Neural cell (in vitro differentiated cells): ENCODE results near the gene GNG4. TPM values are rescaled to one million over a fixed set of nuclear protein-coding genes. Genes with fewer than 3 reads are reported as not detected.

Experiments used
- H2AFZ ChIP-seq: fragments of 200-600, 300-800 bp; sonication (generic), shearing (Covaris generic); 2 replicates; pipeline ENCODE4 v1.6.0; 2014; ENCODE audit warnings: low read depth, mild to moderate bottlenecking, antibody characterized with exemption, low read length, moderate library complexity
- H3F3A ChIP-seq: fragments of 200-600 bp; shearing (Covaris generic); 2 replicates; pipeline ENCODE4 v1.6.1; 2016; ENCODE audit warnings: mild to moderate bottlenecking, moderate library complexity, mixed read lengths, antibody characterized with exemption, low read length; ENCODE audit not compliant: insufficient read depth, poor library complexity, severe bottlenecking
- H3K27ac ChIP-seq: fragments of 200-600, 300-800 bp; sonication (generic), shearing (Covaris generic); 2 replicates; pipeline ENCODE4 v1.5.1; 2014; ENCODE audit warnings: mild to moderate bottlenecking, low read length, moderate library complexity
- H3K27me3 ChIP-seq: fragments of 300-800, 200-600 bp; sonication (generic), shearing (Covaris generic); 2 replicates; pipeline ENCODE4 v1.6.0; 2014; ENCODE audit warnings: mild to moderate bottlenecking, low read depth, low read length, moderate library complexity; ENCODE audit not compliant: insufficient read depth
- H3K36me3 ChIP-seq: fragments of 300-800, 200-600 bp; sonication (generic), shearing (Covaris generic); 2 replicates; pipeline ENCODE4 v1.5.1; 2014; ENCODE audit warnings: mild to moderate bottlenecking, antibody characterized with exemption, low read length, moderate library complexity; ENCODE audit not compliant: insufficient read depth
- H3K4me2 ChIP-seq: fragments of 300-800, 200-600 bp; sonication (generic), shearing (Covaris generic); 2 replicates; pipeline ENCODE4 v1.6.0; 2014; ENCODE audit warnings: mild to moderate bottlenecking, low read length
- H3K4me3 ChIP-seq: fragments of 300-800, 200-600 bp; sonication (generic), shearing (Covaris generic); 2 replicates; pipeline ENCODE4 v1.5.1; 2014; ENCODE audit warnings: mild to moderate bottlenecking, low read length, moderate library complexity
- H3K79me2 ChIP-seq: fragments of 200-600 bp; shearing (Covaris generic); replicated peaks from 2 replicates; pipeline ENCODE4 v1.6.0; 2014; ENCODE audit warnings: mild to moderate bottlenecking, low read length, moderate library complexity; ENCODE audit not compliant: insufficient read depth
- H3K9ac ChIP-seq: fragments of 300-800, 200-600 bp; sonication (generic), shearing (Covaris generic); 2 replicates; pipeline ENCODE4 v1.6.1; 2016; ENCODE audit warnings: mild to moderate bottlenecking, low read length, mixed read lengths
- H3K9me2 ChIP-seq: fragments of 200-600 bp; shearing (Covaris generic); 2 replicates; pipeline ENCODE4 v1.6.1; 2016; ENCODE audit warnings: mild to moderate bottlenecking, low read length, mixed read lengths; ENCODE audit not compliant: insufficient read depth
- H3K9me3 ChIP-seq: fragments of 200-600, 300-800 bp; sonication (generic), shearing (Covaris generic); 2 replicates; pipeline ENCODE4 v1.6.1; 2016; ENCODE audit warnings: mild to moderate bottlenecking, mixed run types, low read length, moderate library complexity, mixed read lengths
- H4K20me1 ChIP-seq: fragments of 200-600 bp; shearing (Covaris generic); 2 replicates; pipeline ENCODE4 v1.6.1; 2016; ENCODE audit warnings: mild to moderate bottlenecking, mixed run types; ENCODE audit not compliant: insufficient read depth
- CTCF ChIP-seq: fragments of 450-650 bp; IDR thresholded peaks from 2 replicates; pipeline ENCODE4 v1.5.1; 2014; ENCODE audit warnings: antibody characterized with exemption, mild to moderate bottlenecking, moderate library complexity; ENCODE audit not compliant: poor library complexity, severe bottlenecking
- EP300 ChIP-seq: fragments of 450-650 bp; conservative IDR thresholded peaks from 2 replicates; pipeline ENCODE4 v1.6.1; 2014; ENCODE audit warnings: antibody characterized with exemption, mild to moderate bottlenecking, moderate library complexity; ENCODE audit not compliant: poor library complexity, severe bottlenecking
- EZH2 ChIP-seq: fragments of 200-600, 300-800 bp; shearing (Covaris generic), sonication (generic); IDR thresholded peaks from 2 replicates; pipeline ENCODE4 v1.6.1; 2014; ENCODE audit warnings: antibody characterized with exemption, low read length, borderline replicate concordance, mild to moderate bottlenecking; ENCODE audit not compliant: insufficient read depth, poor library complexity, severe bottlenecking
- MXI1 ChIP-seq: fragments of 450-650 bp; conservative IDR thresholded peaks from 2 replicates; pipeline ENCODE4 v1.6.1; 2014; ENCODE audit warnings: antibody characterized with exemption, mild to moderate bottlenecking; ENCODE audit not compliant: poor library complexity, severe bottlenecking
- POLR2AphosphoS5 ChIP-seq: IDR thresholded peaks from 2 replicates; pipeline ENCODE4 v1.6.1; 2012
- RAD21 ChIP-seq: fragments of 450-650 bp; conservative IDR thresholded peaks from 2 replicates; pipeline ENCODE4 v1.6.1; 2014; ENCODE audit warnings: antibody characterized with exemption, mild to moderate bottlenecking, moderate library complexity
- REST ChIP-seq: IDR thresholded peaks from 2 replicates; pipeline ENCODE4 v1.6.1; 2012; ENCODE audit warnings: borderline replicate concordance
- SMC3 ChIP-seq: fragments of 450-650 bp; conservative IDR thresholded peaks from 2 replicates; pipeline ENCODE4 v1.6.1; 2014; ENCODE audit warnings: antibody characterized with exemption, mild to moderate bottlenecking, moderate library complexity; ENCODE audit not compliant: poor library complexity
- TAF1 ChIP-seq: IDR thresholded peaks from 2 replicates; pipeline ENCODE4 v1.6.1; 2012; ENCODE audit warnings: low read depth
- polyA plus RNA-seq: library from polyadenylated mRNA; depleted of rRNA; stranded (reverse); fragments of >200 nt; gene quantifications from 2 replicates; pipeline ENCODE4 v1.2.3, GENCODE V29; 2014

Gene GNG4
- polyA plus RNA-seq, 1 donor from 2014 or later = 63.2 TPM

- H3K9ac ChIP-seq = no peak overlapping the region
- no peak overlapping the region for H2AFZ ChIP-seq
- no peaks in the 10 kb centered on the region for H3F3A ChIP-seq
- H3K9me2 ChIP-seq = no peaks in the 10 kb centered on the region
- H4K20me1 ChIP-seq = no peaks in the 10 kb centered on the region
- H3K4me2 ChIP-seq = no peak overlapping the region
- H3K79me2 ChIP-seq = peaks cover 20% of the 10 kb centered on the region
- no peak overlapping the region for H3K4me3 ChIP-seq
- H3K27me3 ChIP-seq = no peaks in the 10 kb centered on the region
- TF ChIP-seq POLR2AphosphoS5 = no peak
- no peak for TF ChIP-seq CTCF
- TF ChIP-seq MXI1 = no peak
- no peak for TF ChIP-seq EZH2
- no peak for TF ChIP-seq RAD21
- TF ChIP-seq EP300 = no peak
- no peak for TF ChIP-seq TAF1
- no peak for TF ChIP-seq SMC3
- no peak for TF ChIP-seq REST
- no peak overlapping the region for H3K27ac ChIP-seq
- no peaks in the 10 kb centered on the region for H3K9me3 ChIP-seq
- no peaks in the 10 kb centered on the region for H3K36me3 ChIP-seq
Observed at GRCh38 chr1:235637756-235638534, 11.6 kb downstream of the GNG4 start.

- Histone ChIP-seq H3K27ac (no peak overlapping the region), H3K79me2 (peaks cover 15% of the 10 kb centered on the region), H3F3A (no peaks in the 10 kb centered on the region)
Observed at GRCh38 chr1:235635938-235636662, 13.5 kb downstream of the GNG4 start.

More at GRCh38 chr1:235635938-235636662, 13.5 kb downstream of the GNG4 start:
- Histone ChIP-seq H3K9me2 (no peaks in the 10 kb centered on the region), H3K36me3 (no peaks in the 10 kb centered on the region), H3K9ac (no peak overlapping the region), H4K20me1 (no peaks in the 10 kb centered on the region), H3K4me2 (no peak overlapping the region), H3K9me3 (no peaks in the 10 kb centered on the region), H2AFZ (no peak overlapping the region), H3K4me3 (no peak overlapping the region), H3K27me3 (no peaks in the 10 kb centered on the region)
- no peak for TF ChIP-seq REST
- TF ChIP-seq TAF1 = no peak
- TF ChIP-seq MXI1 = no peak
- no peak for TF ChIP-seq EZH2
- no peak for TF ChIP-seq SMC3
- no peak for TF ChIP-seq POLR2AphosphoS5
- TF ChIP-seq CTCF = no peak
- TF ChIP-seq EP300 = no peak
- no peak for TF ChIP-seq RAD21
